GM21723 (cell line): Measurements from ENCODE around the gene GCGR.

Source experiments
- ATAC-seq: cut with Tn5 transposase; IDR thresholded peaks from one replicate; pipeline ENCODE4 v1.9.1; 2021; ENCODE audit warnings: mild to moderate bottlenecking, moderate library complexity; ENCODE audit not compliant: unreplicated experiment

The GCGR gene

DNA sequence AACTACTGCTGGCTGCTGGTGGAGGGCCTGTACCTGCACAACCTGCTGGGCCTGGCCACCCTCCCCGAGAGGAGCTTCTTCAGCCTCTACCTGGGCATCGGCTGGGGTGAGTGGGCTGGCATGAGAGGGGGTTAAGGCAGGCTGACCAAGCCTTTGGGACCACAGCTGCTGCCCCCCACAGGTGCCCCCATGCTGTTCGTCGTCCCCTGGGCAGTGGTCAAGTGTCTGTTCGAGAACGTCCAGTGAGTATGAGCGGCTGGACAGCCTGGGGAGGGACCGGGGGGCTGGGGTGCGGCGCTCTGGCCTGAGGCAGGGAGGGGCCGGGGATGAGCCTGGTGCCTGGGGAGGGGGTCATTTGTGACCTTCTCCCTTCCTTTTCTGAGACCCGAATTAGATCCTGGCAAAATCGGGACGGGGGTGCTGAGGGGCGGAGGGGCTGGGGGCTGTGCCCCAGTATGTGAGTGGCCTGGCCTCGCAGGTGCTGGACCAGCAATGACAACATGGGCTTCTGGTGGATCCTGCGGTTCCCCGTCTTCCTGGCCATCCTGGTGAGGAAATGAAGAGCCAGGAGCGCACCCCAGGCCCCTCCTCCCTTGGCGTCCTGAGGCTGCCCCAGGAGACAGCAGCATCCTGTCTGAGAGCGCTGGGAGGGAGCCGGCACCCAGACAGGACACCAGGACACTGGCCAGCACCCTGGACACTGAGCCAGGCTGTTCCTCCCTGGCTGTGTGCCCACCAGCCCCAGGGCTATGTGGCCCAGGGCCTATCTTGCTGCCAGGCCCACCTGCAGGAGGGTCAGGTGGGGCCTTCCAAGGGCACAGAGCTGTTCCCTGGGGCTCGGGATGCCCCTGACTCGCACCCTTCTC lies 8.0 kb downstream of the GCGR start:
- ATAC-seq = no peak

DNA sequence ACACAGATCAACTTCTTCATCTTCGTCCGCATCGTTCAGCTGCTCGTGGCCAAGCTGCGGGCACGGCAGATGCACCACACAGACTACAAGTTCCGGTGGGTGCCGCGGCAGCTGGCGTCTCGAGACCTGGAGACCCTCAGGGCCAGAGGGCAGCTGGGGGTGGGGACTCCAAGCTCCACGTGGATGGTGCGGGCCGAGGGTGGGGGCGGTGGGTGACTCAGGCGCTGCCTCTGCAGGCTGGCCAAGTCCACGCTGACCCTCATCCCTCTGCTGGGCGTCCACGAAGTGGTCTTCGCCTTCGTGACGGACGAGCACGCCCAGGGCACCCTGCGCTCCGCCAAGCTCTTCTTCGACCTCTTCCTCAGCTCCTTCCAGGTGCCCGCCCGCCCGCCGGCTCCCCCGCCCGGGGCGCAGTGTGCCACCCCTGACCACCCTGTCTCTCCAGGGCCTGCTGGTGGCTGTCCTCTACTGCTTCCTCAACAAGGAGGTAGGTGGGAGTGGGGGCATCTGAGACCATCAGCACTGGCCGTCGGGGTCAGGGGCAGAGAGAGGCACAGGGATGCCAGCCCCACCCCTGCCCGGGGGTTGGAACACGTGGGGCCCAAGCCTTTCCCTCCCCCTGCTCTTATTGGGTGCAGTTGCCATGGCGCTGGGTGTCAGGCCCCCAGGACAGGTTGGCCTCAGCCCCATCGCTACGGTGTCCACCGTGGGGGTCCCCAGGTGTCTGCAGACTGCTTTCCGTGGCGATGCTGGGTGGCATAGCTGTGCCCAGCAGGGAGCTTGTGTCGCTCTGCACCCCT lies 8.8 kb downstream of the GCGR start:
- ATAC-seq = no peak

DNA sequence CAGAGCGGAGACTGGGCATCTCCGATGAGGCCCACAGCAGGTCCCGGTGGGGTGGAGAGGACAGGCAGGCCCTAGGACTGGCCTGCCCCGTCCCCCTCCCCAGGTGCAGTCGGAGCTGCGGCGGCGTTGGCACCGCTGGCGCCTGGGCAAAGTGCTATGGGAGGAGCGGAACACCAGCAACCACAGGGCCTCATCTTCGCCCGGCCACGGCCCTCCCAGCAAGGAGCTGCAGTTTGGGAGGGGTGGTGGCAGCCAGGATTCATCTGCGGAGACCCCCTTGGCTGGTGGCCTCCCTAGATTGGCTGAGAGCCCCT lies 9.4 kb downstream of the GCGR start:
- ATAC-seq = no peak

DNA sequence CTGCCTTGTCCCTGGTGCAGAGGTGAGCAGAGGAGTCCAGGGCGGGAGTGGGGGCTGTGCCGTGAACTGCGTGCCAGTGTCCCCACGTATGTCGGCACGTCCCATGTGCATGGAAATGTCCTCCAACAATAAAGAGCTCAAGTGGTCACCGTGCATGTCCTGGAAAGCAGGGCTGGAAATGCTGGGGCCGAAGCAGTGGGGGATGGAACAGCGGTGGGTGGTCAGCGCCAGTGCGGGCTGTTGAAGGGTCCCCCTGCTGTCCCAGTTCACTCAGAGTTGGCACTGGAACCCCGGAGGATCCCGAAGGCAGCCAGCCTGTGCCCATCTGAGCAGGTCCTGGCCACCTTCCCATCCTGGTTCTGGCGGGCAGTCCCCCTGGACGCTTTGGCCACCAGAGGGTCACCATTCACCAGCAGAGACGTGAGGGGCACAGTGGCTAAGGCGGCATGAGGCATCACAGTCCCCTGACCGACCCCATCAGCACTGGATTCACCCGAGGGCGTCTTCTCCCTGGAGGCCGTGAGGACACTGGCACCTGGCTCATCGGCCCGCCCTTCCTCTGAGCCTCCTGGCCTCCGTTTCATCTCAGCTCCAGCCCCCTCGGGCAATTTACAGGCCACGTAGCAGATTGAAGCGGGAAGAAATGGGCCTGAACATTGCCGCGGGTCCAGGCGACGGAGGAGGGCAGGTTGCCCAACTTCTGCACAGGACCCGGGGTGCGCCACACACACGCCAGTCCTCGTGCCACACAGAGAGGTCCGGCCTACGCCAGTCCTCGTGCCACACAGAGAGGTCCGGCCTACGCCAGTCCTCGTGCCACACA lies 10.1 kb downstream of the GCGR start:
- no peak for ATAC-seq

- no peak for ATAC-seq
Observed at GRCh38 chr17:81814748-81815645, 11.0 kb downstream of the GCGR start.

- no peak for ATAC-seq
Observed at GRCh38 chr17:81815646-81815986, 11.7 kb downstream of the GCGR start.

DNA sequence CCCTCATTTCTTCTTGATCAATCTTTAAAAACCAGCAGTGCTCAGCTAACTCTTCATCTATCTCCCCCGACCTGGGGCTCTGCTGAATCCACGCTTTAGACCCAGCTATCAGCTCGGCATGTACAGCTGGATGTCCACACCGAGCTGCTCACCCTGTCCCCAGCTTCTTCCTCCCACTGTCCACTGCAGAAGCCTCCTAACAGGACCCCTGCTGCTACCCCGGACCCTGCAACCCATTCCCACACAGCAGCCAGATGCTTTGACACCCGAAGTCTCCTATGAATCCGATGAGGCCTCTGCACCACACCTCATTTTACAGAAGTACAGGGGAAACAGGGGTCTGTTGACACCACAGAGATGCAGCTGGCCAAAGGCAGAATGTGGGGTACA lies 13.8 kb downstream of the GCGR start:
- no peak for ATAC-seq

GRCh38 chr17:81819708-81820107 lies 15.8 kb downstream of the GCGR start:
- no peak for ATAC-seq

GRCh38 chr17:81821147-81821546 lies 17.2 kb downstream of the GCGR start:
- ATAC-seq = no peak

GRCh38 chr17:81821603-81822311 lies 17.8 kb downstream of the GCGR start:
- ATAC-seq = no peak

- ATAC-seq = no peak
Observed at GRCh38 chr17:81822312-81822637, 18.3 kb downstream of the GCGR start.

GRCh38 chr17:81822996-81823819 lies 19.3 kb downstream of the GCGR start:
- no peak for ATAC-seq

- ATAC-seq = no peak
Observed at GRCh38 chr17:81823820-81824550, 20.0 kb downstream of the GCGR start.

GRCh38 chr17:81824595-81824994 lies 20.6 kb downstream of the GCGR start:
- no peak for ATAC-seq

DNA sequence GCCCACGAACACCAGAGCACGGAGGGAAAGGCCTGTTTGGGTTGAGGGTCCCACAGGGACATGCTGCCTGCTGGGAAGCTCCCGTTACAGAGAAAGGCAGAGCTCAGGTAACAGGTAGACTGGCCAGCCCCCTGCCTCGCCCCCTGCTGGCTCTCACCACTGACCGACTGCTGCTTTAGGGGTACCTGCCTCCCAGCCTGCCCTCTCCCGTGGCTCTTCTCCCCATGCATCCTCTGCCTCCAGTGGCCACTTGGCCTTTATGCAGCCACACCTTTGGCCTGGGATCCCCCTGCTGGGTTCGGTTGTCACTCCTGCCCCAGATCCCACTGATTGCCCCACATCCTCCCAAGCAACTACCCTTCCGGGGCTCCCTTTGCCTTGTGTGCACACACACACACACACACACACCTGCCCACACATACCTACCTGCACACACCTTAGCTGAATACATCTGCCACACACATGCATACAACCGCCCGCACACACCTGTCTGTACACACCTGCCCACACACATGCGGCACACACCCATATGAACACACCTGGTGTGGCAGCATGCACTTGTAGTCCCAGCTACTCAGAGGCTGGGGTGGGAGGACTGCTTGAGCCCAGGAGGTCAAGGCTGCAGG lies 22.0 kb downstream of the GCGR start:
- no peak for ATAC-seq

DNA sequence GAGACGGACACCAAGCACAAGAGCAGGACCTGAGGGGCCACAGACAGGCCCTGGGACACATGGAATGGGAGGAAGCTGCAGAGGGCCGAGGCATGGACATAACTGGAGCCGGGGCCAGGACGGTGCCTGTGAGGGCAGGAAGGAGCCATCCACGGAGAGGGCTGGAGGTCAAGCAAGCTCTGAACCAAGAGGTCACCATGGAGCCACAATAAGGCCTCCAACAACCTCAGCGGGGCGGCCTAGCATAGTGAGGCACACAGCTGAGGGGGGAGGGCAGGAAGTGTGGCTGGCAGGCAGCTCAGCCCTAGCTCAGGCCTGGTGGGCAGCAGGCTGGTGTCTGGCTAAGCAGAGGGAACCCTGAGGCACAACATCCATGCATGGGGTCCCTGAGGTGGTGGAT lies 24.7 kb downstream of the GCGR start:
- no peak for ATAC-seq

GRCh38 chr17:81829858-81830257 lies 25.9 kb downstream of the GCGR start:
- ATAC-seq = no peak

DNA sequence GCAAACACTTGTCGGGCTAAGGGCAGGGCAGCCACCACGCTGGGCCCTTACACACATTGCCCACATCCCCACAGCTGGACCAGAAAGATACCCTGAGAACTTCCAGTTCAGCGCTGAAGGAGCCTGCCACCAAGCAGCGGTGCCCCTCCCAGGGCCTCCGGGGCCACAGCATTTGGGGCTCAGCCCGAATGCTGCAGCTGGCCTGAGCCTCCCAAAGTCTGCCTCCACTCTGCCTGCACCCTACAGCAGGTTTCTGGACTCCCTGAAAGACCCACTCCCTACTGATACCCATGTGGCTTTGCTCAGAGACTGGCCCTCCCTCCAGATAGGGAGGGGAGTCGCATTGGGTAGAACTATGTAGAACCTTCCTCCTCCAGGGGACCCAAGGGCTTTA lies 27.6 kb downstream of the GCGR start:
- ATAC-seq = no peak
